Stimulated activated CD4-positive, alpha-beta T cell treated with anti-CD3 and anti-CD28 coated beads, Interleukin-4, amount 100 ng/mL, for 4 hours (primary cell): ENCODE data around the gene NAAA.
"Not testable (repeated sequence)": the region's sequence is repeated elsewhere in the genome, so short reads cannot be mapped to it uniquely, and the experiment has no call there.

Source experiments
- DNase-seq, 2 experiments: peaks; one replicate each; pipeline ENCODE4 v3.0.0-alpha.2; 2020

Gene NAAA

GRCh38 chr4:75916091-75916661 is 24.6 kb downstream of the NAAA start:
- DNase-seq: peak in 1 of 2 experiments; percentile 5

- no peak for DNase-seq
These were observed 27.8 kb downstream of the NAAA start for GRCh38 chr4:75912968-75913367.

GRCh38 chr4:75910831-75911230 is 30.0 kb downstream of the NAAA start:
- not testable (repeated sequence) for DNase-seq

GRCh38 chr4:75909405-75909804 is 31.4 kb downstream of the NAAA start:
- no peak for DNase-seq

GRCh38 chr4:75908555-75908954 is 32.3 kb downstream of the NAAA start:
- DNase-seq: no peak

GRCh38 chr4:75907966-75908365 is 32.8 kb downstream of the NAAA start:
- DNase-seq: no peak

GRCh38 chr4:75904076-75904475 is 36.7 kb downstream of the NAAA start:
- DNase-seq: no peak

- no peak for DNase-seq
These were observed 38.5 kb downstream of the NAAA start, which contains the start of gene PPEF2 for GRCh38 chr4:75902352-75902751. Gene PPEF2, minus strand, starts transcription at chr4:75902452. Its CDS starts 6,127 bp downstream, at chr4:75896325.

- DNase-seq: no peak
These were observed 42.3 kb downstream of the NAAA start for GRCh38 chr4:75898536-75898935.

GRCh38 chr4:75895744-75896314 is 45.0 kb downstream of the NAAA start:
- no peak for DNase-seq

GRCh38 chr4:75892508-75892907 is 48.3 kb downstream of the NAAA start:
- no peak for DNase-seq

- no peak for DNase-seq
These were observed 49.2 kb downstream of the NAAA start for GRCh38 chr4:75891611-75892010.

GRCh38 chr4:75889537-75890199 is 51.1 kb downstream of the NAAA start:
- DNase-seq: no peak

- no peak for DNase-seq
These were observed 54.7 kb downstream of the NAAA start for GRCh38 chr4:75886104-75886503.

- DNase-seq: no peak
These were observed 59.3 kb downstream of the NAAA start for GRCh38 chr4:75881476-75881875.

- no peak for DNase-seq
These were observed 60.5 kb downstream of the NAAA start for GRCh38 chr4:75880278-75880677.

GRCh38 chr4:75878246-75878756 is 62.5 kb downstream of the NAAA start:
- DNase-seq: no peak

- no peak for DNase-seq
These were observed 64.6 kb downstream of the NAAA start for GRCh38 chr4:75876218-75876617.

GRCh38 chr4:75869100-75869499 is 71.7 kb downstream of the NAAA start:
- DNase-seq: no peak

GRCh38 chr4:75867130-75867529 is 73.7 kb downstream of the NAAA start:
- no peak for DNase-seq
